Body of pancreas (tissue), 4 donors: Measurements from ENCODE around the gene VIPR1.

Experiments used
- POLR2A ChIP-seq, 3 donors: fragments of 450-650 bp; IDR thresholded peaks; one replicate each; pipeline ENCODE4 v1.6.1; 2016; ENCODE audit warnings: antibody characterized with exemption in 3 of 3, mild to moderate bottlenecking in 2 of 3
- TF ChIP-seq, protein P1 (sequence below), 7 experiments: fragments of 450-650 bp in 4 of 7; fragments of 200-600 bp in 3 of 7; sonication (generic) in 3 of 7; IDR thresholded peaks; one replicate each; pipeline ENCODE4 v1.5.1; 2016 to 2019; ENCODE audit warnings: antibody characterized with exemption in 7 of 7

DNA sequence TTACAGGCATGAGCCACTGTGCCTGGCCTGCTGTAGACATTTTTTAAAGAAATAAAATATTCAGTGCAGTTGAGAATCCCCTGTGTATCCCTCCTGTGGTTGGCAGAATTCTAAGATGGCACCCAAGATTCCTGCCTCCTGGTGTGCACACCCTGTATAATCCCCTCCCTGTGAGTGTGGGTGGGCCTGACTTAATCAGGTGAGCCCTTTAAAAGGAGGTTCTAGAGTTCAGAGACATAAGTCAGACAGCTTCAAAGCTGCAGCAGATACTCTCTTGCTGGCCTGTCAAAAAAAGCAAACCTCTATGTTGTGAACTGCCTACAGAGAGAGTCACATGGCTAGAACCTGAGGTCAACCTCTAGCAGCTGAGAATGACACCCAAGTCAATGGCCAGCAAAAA, 7.0 kb upstream of the VIPR1 start:
- TF ChIP-seq POLR2A (IDR thresholded peaks at IDR 0.05): no peak
- TF ChIP-seq, protein P1, sequence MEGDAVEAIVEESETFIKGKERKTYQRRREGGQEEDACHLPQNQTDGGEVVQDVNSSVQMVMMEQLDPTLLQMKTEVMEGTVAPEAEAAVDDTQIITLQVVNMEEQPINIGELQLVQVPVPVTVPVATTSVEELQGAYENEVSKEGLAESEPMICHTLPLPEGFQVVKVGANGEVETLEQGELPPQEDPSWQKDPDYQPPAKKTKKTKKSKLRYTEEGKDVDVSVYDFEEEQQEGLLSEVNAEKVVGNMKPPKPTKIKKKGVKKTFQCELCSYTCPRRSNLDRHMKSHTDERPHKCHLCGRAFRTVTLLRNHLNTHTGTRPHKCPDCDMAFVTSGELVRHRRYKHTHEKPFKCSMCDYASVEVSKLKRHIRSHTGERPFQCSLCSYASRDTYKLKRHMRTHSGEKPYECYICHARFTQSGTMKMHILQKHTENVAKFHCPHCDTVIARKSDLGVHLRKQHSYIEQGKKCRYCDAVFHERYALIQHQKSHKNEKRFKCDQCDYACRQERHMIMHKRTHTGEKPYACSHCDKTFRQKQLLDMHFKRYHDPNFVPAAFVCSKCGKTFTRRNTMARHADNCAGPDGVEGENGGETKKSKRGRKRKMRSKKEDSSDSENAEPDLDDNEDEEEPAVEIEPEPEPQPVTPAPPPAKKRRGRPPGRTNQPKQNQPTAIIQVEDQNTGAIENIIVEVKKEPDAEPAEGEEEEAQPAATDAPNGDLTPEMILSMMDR (IDR thresholded peaks at IDR 0.05): no peak
